ENCODE data around the gene WASF3.

The WASF3 gene

GRCh38 chr13:26549713-26550112 lies 7.8 kb upstream of the WASF3 start:
- no peaks in the 10 kb centered on the region for H3K36me3 ChIP-seq (ENCODE audit: control insufficient read depth, low read depth, low read length)
- no peaks in the 10 kb centered on the region for H3K4me1 ChIP-seq (ENCODE audit: control insufficient read depth, low read depth, low read length)
- no peak overlapping the region for H3K9ac ChIP-seq (ENCODE audit: low read length)
- no peaks in the 10 kb centered on the region for H3K9me3 ChIP-seq (ENCODE audit: control insufficient read depth, low read depth, low read length)
- H3K27ac ChIP-seq (ENCODE audit: low read length), result no peak overlapping the region
- H3K27me3 ChIP-seq (ENCODE audit: control insufficient read depth, insufficient read depth, low read length), result no peaks in the 10 kb centered on the region
- no peak overlapping the region for H3K4me3 ChIP-seq (ENCODE audit: low read length)

GRCh38 chr13:26551255-26551860 lies 6.1 kb upstream of the WASF3 start:
- no peak overlapping the region for H3K9ac ChIP-seq (ENCODE audit: low read length)

DNA sequence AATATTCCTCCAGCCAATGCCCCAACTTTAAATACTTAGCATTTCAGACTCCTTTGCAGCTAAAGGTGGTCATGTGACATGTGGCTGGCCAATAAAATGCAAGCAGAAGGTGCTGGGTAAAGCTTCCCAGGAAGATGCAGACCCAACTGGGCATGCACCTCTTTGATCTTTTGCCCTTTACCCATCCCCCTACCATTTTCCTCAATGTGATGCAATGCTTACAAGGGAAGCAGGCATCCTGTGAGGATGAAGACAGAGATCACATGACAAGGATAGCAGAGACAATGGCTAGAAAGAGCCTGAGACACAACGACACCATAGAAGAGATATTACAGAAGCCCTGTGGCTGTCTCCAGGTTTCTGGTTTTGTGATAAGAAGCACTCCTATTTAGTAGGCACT lies 2.1 kb upstream of the WASF3 start:
- Histone ChIP-seq H3K27me3 (ENCODE audit: control insufficient read depth, insufficient read depth, low read length) (peaks cover 23% of the 10 kb centered on the region), H3K9ac (ENCODE audit: low read length) (no peak overlapping the region)

More at GRCh38 chr13:26551255-26551860, 6.1 kb upstream of the WASF3 start:
- Histone ChIP-seq H3K4me1 (ENCODE audit: control insufficient read depth, low read depth, low read length) (no peaks in the 10 kb centered on the region), H3K27me3 (ENCODE audit: control insufficient read depth, insufficient read depth, low read length) (peaks cover 4% of the 10 kb centered on the region), H3K27ac (ENCODE audit: low read length) (no peak overlapping the region), H3K4me3 (ENCODE audit: low read length) (no peak overlapping the region), H3K36me3 (ENCODE audit: control insufficient read depth, low read depth, low read length) (no peaks in the 10 kb centered on the region), H3K9me3 (ENCODE audit: control insufficient read depth, low read depth, low read length) (no peaks in the 10 kb centered on the region)

GRCh38 chr13:26557051-26557392 lies 461 bp upstream of the WASF3 start:
- H3K9me3 ChIP-seq (ENCODE audit: control insufficient read depth, low read depth, low read length), result no peaks in the 10 kb centered on the region
- peaks cover 23% of the 10 kb centered on the region for H3K27me3 ChIP-seq (ENCODE audit: control insufficient read depth, insufficient read depth, low read length)
- peak overlapping the region; percentile 75 for H3K4me3 ChIP-seq (ENCODE audit: low read length)
- H3K36me3 ChIP-seq (ENCODE audit: control insufficient read depth, low read depth, low read length), result no peaks in the 10 kb centered on the region
- H3K4me1 ChIP-seq (ENCODE audit: control insufficient read depth, low read depth, low read length), result peaks cover 21% of the 10 kb centered on the region
- H3K9ac ChIP-seq (ENCODE audit: low read length), result peak overlapping the region; percentile 2
- no peak overlapping the region for H3K27ac ChIP-seq (ENCODE audit: low read length)

More for the DNA sequence above, 2.1 kb upstream of the WASF3 start:
- H3K4me3 ChIP-seq (ENCODE audit: low read length), result no peak overlapping the region
- H3K36me3 ChIP-seq (ENCODE audit: control insufficient read depth, low read depth, low read length), result no peaks in the 10 kb centered on the region
- peaks cover 16% of the 10 kb centered on the region for H3K4me1 ChIP-seq (ENCODE audit: control insufficient read depth, low read depth, low read length)
- H3K27ac ChIP-seq (ENCODE audit: low read length), result no peak overlapping the region
- H3K9me3 ChIP-seq (ENCODE audit: control insufficient read depth, low read depth, low read length), result no peaks in the 10 kb centered on the region

DNA sequence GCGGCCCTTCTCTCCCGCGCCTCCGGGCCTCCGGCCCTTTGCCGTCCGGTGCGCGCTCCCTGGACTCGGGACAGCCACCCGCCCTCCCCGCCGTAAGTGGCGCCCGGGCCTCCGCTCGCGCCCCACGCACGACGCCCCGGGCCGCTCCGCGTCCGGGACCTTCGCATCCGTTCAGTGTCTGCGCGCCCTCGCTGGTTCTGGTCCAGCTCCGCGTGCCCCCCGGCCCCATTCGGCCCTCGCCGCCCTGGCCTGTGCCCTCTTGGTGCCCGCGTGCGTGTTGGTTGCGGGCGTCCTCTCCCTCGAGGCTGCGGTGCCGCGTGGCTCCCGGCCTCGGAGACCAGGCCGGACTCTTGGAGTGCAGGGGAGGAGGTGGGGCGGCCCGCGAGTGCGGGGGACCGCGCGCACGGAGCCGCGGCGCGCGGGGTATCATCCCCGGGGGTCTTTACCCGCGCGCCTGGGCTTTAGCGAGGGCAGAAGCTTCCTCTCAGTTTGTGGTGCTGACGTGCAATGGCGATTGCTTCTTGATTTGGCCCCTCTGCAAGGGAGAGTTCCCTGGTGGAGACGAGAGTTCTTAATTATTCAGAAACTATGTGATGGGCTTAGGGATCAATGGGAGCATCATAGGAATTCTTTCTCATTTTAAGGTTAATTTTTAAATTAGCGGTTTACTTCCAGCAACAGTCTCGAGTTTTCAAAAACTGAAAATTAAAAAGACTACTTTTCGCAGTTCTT lies 757 bp downstream of the WASF3 start:
- H3K9me3 ChIP-seq (ENCODE audit: control insufficient read depth, low read depth, low read length), result no peaks in the 10 kb centered on the region
- peak overlapping the region; percentile 75 for H3K4me3 ChIP-seq (ENCODE audit: low read length)
- peaks cover 26% of the 10 kb centered on the region for H3K4me1 ChIP-seq (ENCODE audit: control insufficient read depth, low read depth, low read length)
- H3K9ac ChIP-seq (ENCODE audit: low read length), result peak overlapping the region; percentile 64
- H3K36me3 ChIP-seq (ENCODE audit: control insufficient read depth, low read depth, low read length), result no peaks in the 10 kb centered on the region
- peaks cover 23% of the 10 kb centered on the region for H3K27me3 ChIP-seq (ENCODE audit: control insufficient read depth, insufficient read depth, low read length)
- H3K27ac ChIP-seq (ENCODE audit: low read length), result no peak overlapping the region

GRCh38 chr13:26558987-26559386 lies 1.5 kb downstream of the WASF3 start:
- H3K9ac ChIP-seq (ENCODE audit: low read length), result no peak overlapping the region
- H3K4me3 ChIP-seq (ENCODE audit: low read length), result peak overlapping the region; percentile 75
- no peaks in the 10 kb centered on the region for H3K36me3 ChIP-seq (ENCODE audit: control insufficient read depth, low read depth, low read length)
- H3K27me3 ChIP-seq (ENCODE audit: control insufficient read depth, insufficient read depth, low read length), result peaks cover 23% of the 10 kb centered on the region
- H3K4me1 ChIP-seq (ENCODE audit: control insufficient read depth, low read depth, low read length), result peaks cover 26% of the 10 kb centered on the region
- H3K27ac ChIP-seq (ENCODE audit: low read length), result no peak overlapping the region
- H3K9me3 ChIP-seq (ENCODE audit: control insufficient read depth, low read depth, low read length), result no peaks in the 10 kb centered on the region

GRCh38 chr13:26560456-26560855 lies 3.0 kb downstream of the WASF3 start:
- peaks cover 23% of the 10 kb centered on the region for H3K27me3 ChIP-seq (ENCODE audit: control insufficient read depth, insufficient read depth, low read length)
- no peak overlapping the region for H3K27ac ChIP-seq (ENCODE audit: low read length)
- no peak overlapping the region for H3K4me3 ChIP-seq (ENCODE audit: low read length)
- H3K9me3 ChIP-seq (ENCODE audit: control insufficient read depth, low read depth, low read length), result no peaks in the 10 kb centered on the region
- peaks cover 26% of the 10 kb centered on the region for H3K4me1 ChIP-seq (ENCODE audit: control insufficient read depth, low read depth, low read length)
- H3K36me3 ChIP-seq (ENCODE audit: control insufficient read depth, low read depth, low read length), result no peaks in the 10 kb centered on the region
- H3K9ac ChIP-seq (ENCODE audit: low read length), result no peak overlapping the region

- H3K27me3 ChIP-seq (ENCODE audit: control insufficient read depth, insufficient read depth, low read length), result peaks cover 23% of the 10 kb centered on the region
- no peaks in the 10 kb centered on the region for H3K36me3 ChIP-seq (ENCODE audit: control insufficient read depth, low read depth, low read length)
- no peak overlapping the region for H3K27ac ChIP-seq (ENCODE audit: low read length)
- no peaks in the 10 kb centered on the region for H3K9me3 ChIP-seq (ENCODE audit: control insufficient read depth, low read depth, low read length)
- H3K4me3 ChIP-seq (ENCODE audit: low read length), result no peak overlapping the region
- no peak overlapping the region for H3K9ac ChIP-seq (ENCODE audit: low read length)
- H3K4me1 ChIP-seq (ENCODE audit: control insufficient read depth, low read depth, low read length), result peaks cover 26% of the 10 kb centered on the region
Observed at GRCh38 chr13:26561067-26561466, 3.6 kb downstream of the WASF3 start.

DNA sequence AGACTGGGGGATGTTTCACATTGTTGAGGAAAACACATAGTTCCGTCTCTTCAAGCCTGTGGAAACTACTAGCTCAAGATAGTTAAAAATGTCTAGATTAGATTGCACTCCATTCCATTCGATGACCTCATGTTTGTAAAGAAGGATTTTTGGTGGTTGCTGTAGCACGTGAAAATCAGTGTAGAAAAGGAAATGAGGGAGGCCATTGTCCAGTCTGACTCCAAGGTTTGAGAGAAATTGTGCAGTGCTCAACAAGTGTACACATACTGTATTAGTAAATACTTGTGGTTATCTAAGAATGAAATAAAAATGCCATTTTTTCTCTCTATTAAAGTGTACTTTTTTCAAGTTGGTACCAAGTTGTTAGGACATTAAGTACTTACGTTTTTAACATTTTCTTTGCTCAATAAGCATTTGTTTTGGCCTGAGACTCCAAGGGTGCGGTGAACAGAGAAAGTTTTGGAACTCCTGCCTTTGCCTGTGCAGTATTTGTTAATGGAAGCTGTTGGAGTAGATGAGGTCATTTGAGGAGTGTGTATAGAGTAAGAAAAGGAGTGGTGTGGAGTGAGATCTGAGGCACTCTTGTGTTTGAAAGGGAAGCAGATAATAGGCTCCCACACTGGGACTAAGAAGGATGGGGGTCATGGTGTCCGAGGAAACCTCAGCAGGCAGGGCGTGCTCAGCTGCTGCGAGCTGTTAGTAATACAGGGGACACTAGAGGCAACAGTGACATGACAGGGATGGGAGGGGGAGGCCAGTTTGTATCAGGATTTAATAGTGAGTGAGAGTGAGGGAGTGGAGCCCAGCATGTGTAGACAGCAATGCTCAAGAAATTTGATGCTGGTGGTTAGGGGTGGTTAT lies 4.4 kb downstream of the WASF3 start:
- no peak overlapping the region for H3K27ac ChIP-seq (ENCODE audit: low read length)
- no peaks in the 10 kb centered on the region for H3K36me3 ChIP-seq (ENCODE audit: control insufficient read depth, low read depth, low read length)
- no peaks in the 10 kb centered on the region for H3K9me3 ChIP-seq (ENCODE audit: control insufficient read depth, low read depth, low read length)
- H3K4me1 ChIP-seq (ENCODE audit: control insufficient read depth, low read depth, low read length), result peaks cover 24% of the 10 kb centered on the region
- peaks cover 15% of the 10 kb centered on the region for H3K27me3 ChIP-seq (ENCODE audit: control insufficient read depth, insufficient read depth, low read length)
- H3K4me3 ChIP-seq (ENCODE audit: low read length), result no peak overlapping the region
- H3K9ac ChIP-seq (ENCODE audit: low read length), result no peak overlapping the region

- no peaks in the 10 kb centered on the region for H3K9me3 ChIP-seq (ENCODE audit: control insufficient read depth, low read depth, low read length)
- no peak overlapping the region for H3K27ac ChIP-seq (ENCODE audit: low read length)
- peaks cover 13% of the 10 kb centered on the region for H3K27me3 ChIP-seq (ENCODE audit: control insufficient read depth, insufficient read depth, low read length)
- H3K4me1 ChIP-seq (ENCODE audit: control insufficient read depth, low read depth, low read length), result peaks cover 21% of the 10 kb centered on the region
- H3K4me3 ChIP-seq (ENCODE audit: low read length), result no peak overlapping the region
- H3K36me3 ChIP-seq (ENCODE audit: control insufficient read depth, low read depth, low read length), result no peaks in the 10 kb centered on the region
- H3K9ac ChIP-seq (ENCODE audit: low read length), result no peak overlapping the region
Observed at GRCh38 chr13:26562512-26562890, 5.0 kb downstream of the WASF3 start.

GRCh38 chr13:26563713-26564112 lies 6.2 kb downstream of the WASF3 start:
- Histone ChIP-seq H3K9ac (ENCODE audit: low read length) (no peak overlapping the region), H3K27me3 (ENCODE audit: control insufficient read depth, insufficient read depth, low read length) (peaks cover 7% of the 10 kb centered on the region), H3K4me1 (ENCODE audit: control insufficient read depth, low read depth, low read length) (peaks cover 23% of the 10 kb centered on the region), H3K36me3 (ENCODE audit: control insufficient read depth, low read depth, low read length) (no peaks in the 10 kb centered on the region), H3K27ac (ENCODE audit: low read length) (no peak overlapping the region), H3K9me3 (ENCODE audit: control insufficient read depth, low read depth, low read length) (no peaks in the 10 kb centered on the region), H3K4me3 (ENCODE audit: low read length) (no peak overlapping the region)

Data from iPS-18a (cell line).